ENCODE measurements around the gene TEP1. TPM values are rescaled to one million over a fixed set of nuclear protein-coding genes. Genes with fewer than 3 reads are reported as not detected.

The TEP1 gene
- total and polyA plus RNA-seq, 2 of the 13 experiments (the other 11 are each of a cell fraction or from before 2014, with no cell fraction given) = 11.0 to 12.8 TPM

GRCh38 chr14:20434701-20435581, 21.6 kb upstream of the TEP1 start:
- H3K9me3 ChIP-seq (ENCODE audit: low read length) = no peaks in the 10 kb centered on the region
- no peak overlapping the region for H3K27ac ChIP-seq (ENCODE audit: extremely low read length, insufficient read depth, low read length)
- ATAC-seq (no peak), DNase-seq (ENCODE audit: low spot score) (no peak), FAIRE-seq (no peak)
- peaks cover 1 to 9% of the 10 kb centered on the region in 2 experiments; a peak in 3 of 5 replicates for H3K27me3 ChIP-seq (ENCODE audit: control insufficient read depth in 1 of 2, insufficient read depth in 2 of 2, low read length in 2 of 2)
- H3K4me1 ChIP-seq (ENCODE audit: insufficient read depth, low read length) = peaks cover 19% of the 10 kb centered on the region
- H2AFZ ChIP-seq (ENCODE audit: low read length) = no peak overlapping the region
- H3K4me3 ChIP-seq (replicated peaks in 1 of 3; ENCODE audit: insufficient read depth in 1 of 3, low read depth in 2 of 3, low read length in 3 of 3) = no peak overlapping the region
- ChIA-PET CTCF (ENCODE audit: low intra/inter-chr PET ratio, low total read pairs) (no interaction called here), POLR2A (interaction anchor here (0.9 to 2.1 kb wide), 3 partner anchors 20 to 22 kb away, joined by 3 to 10 read pairs (median 9); partner anchors contain the start of genes APEX1, OSGEP and TEP1)
- H4K20me1 ChIP-seq (ENCODE audit: insufficient read depth, low read length) = no peaks in the 10 kb centered on the region
- no peak overlapping the region for H3K9ac ChIP-seq (ENCODE audit: insufficient read depth, low read depth, low read length)
- H3K4me2 ChIP-seq (ENCODE audit: low read depth, low read length) = no peak overlapping the region
- no peaks in the 10 kb centered on the region for H3K36me3 ChIP-seq (replicated peaks in 1 of 2; ENCODE audit: control insufficient read depth in 1 of 2, insufficient read depth in 2 of 2, low read length in 2 of 2)
- no peaks in the 10 kb centered on the region for H3K79me2 ChIP-seq (ENCODE audit: insufficient read depth, low read length)
- WGBS (ENCODE audit: low lambda C conversion rate) = 82% methylated on average over 38 of the region's 44 CpGs
- in situ Hi-C loops (cut with HindIII; ENCODE audit: extremely low pct_ligation_motif_present, low pct_unique_long_range_greater_than_20kb) = no loop called here
- TF ChIP-seq SP140L (CRISPR knock-in tag; IDR thresholded peaks at IDR 0.05; ENCODE audit: borderline replicate concordance) (no peak), ZMAT3 (CRISPR knock-in tag; conservative IDR thresholded peaks at IDR 0.05) (no peak), HMG20B (CRISPR knock-in tag; conservative IDR thresholded peaks at IDR 0.05) (no peak), ZNF768 (CRISPR knock-in tag; IDR thresholded peaks at IDR 0.05) (no peak), ZNF761 (CRISPR knock-in tag; conservative IDR thresholded peaks at IDR 0.05) (no peak), EED (CRISPR knock-in tag; IDR thresholded peaks at IDR 0.05) (no peak), RBM22 (optimal IDR thresholded peaks at IDR 0.05; ENCODE audit: low read length) (no peak)
- intact Hi-C loops (cut with micrococcal nuclease; ENCODE audit: unreplicated experiment) = no loop called here
- no TSS peak for BruUV-seq (replicated peaks)
